T-helper 2 cell treated with Interferon-gamma antibody and Interleukin-4, amounts not matched to agents 5 μg/mL and 100 μg/mL, for 36 hours (primary cell): ENCODE measurements around the gene PLCD1.
"Not testable (repeated sequence)": the region's sequence is repeated elsewhere in the genome, so short reads cannot be mapped to it uniquely, and the experiment has no call there.

Experiments
- DNase-seq: peaks from one replicate; pipeline ENCODE4 v3.0.0; 2021; ENCODE audit warnings: low spot score
- H3K27ac Mint-ChIP-seq: one replicate; pipeline ENCODE4 v1.8.0; 2021; ENCODE audit warnings: mild to moderate bottlenecking, mixed read lengths
- H3K27me3 Mint-ChIP-seq: one replicate; pipeline ENCODE4 v1.8.0; 2021; ENCODE audit warnings: low read depth, mixed read lengths
- H3K36me3 Mint-ChIP-seq: one replicate; pipeline ENCODE4 v1.8.0; 2021; ENCODE audit warnings: low read depth, mixed read lengths
- H3K4me1 Mint-ChIP-seq: one replicate; pipeline ENCODE4 v1.8.0; 2021; ENCODE audit warnings: low read depth, mixed read lengths
- H3K4me3 Mint-ChIP-seq: one replicate; pipeline ENCODE4 v1.8.0; 2022; ENCODE audit warnings: mild to moderate bottlenecking, moderate library complexity, mixed read lengths
- H3K9me3 Mint-ChIP-seq: one replicate; pipeline ENCODE4 v1.8.0; 2021; ENCODE audit warnings: mixed read lengths

Gene PLCD1

GRCh38 chr3:38029400-38030125 lies at the start of gene PLCD1:
Gene PLCD1 (minus strand): TSS chr3:38029642. CDS start chr3:38029539, 103 bp downstream.
- Mint-ChIP-seq H3K9me3 (no peaks in the 10 kb centered on the region), H3K36me3 (peaks cover 4% of the 10 kb centered on the region), H3K4me3 (peak within 1 kb of the TSS; percentile 63), H3K27me3 (peaks cover 36% of the 10 kb centered on the region), H3K27ac (no peak within 1 kb of the TSS), H3K4me1 (peaks cover 35% of the 10 kb centered on the region)
- DNase-seq = peak; percentile 28

GRCh38 chr3:38077073-38077472 lies 47.6 kb upstream of the PLCD1 start:
- not testable (repeated sequence) for H3K36me3 Mint-ChIP-seq, H3K27ac Mint-ChIP-seq, DNase-seq, H3K4me3 Mint-ChIP-seq, H3K4me1 Mint-ChIP-seq, H3K9me3 Mint-ChIP-seq, H3K27me3 Mint-ChIP-seq

GRCh38 chr3:38070013-38070412 lies 40.6 kb upstream of the PLCD1 start:
- no peaks in the 10 kb centered on the region for H3K36me3 Mint-ChIP-seq
- H3K4me1 Mint-ChIP-seq = no peaks in the 10 kb centered on the region
- H3K27me3 Mint-ChIP-seq = peaks cover 11% of the 10 kb centered on the region
- no peak overlapping the region for H3K27ac Mint-ChIP-seq
- H3K9me3 Mint-ChIP-seq = no peaks in the 10 kb centered on the region
- H3K4me3 Mint-ChIP-seq = no peak overlapping the region
- no peak for DNase-seq

GRCh38 chr3:38067508-38068233 lies 38.2 kb upstream of the PLCD1 start:
- Mint-ChIP-seq H3K27me3 (peaks cover 8% of the 10 kb centered on the region), H3K36me3 (no peaks in the 10 kb centered on the region), H3K27ac (no peak overlapping the region), H3K4me1 (no peaks in the 10 kb centered on the region), H3K9me3 (no peaks in the 10 kb centered on the region), H3K4me3 (no peak overlapping the region)
- DNase-seq = no peak

GRCh38 chr3:38064453-38064852 lies 35.0 kb upstream of the PLCD1 start:
- not testable (repeated sequence) for DNase-seq, H3K9me3 Mint-ChIP-seq, H3K4me1 Mint-ChIP-seq, H3K36me3 Mint-ChIP-seq, H3K27ac Mint-ChIP-seq, H3K4me3 Mint-ChIP-seq
- peaks cover 12% of the 10 kb centered on the region for H3K27me3 Mint-ChIP-seq

- Mint-ChIP-seq H3K36me3 (no peaks in the 10 kb centered on the region), H3K27me3 (peaks cover 12% of the 10 kb centered on the region), H3K4me1 (peaks cover 5% of the 10 kb centered on the region), H3K9me3 (no peaks in the 10 kb centered on the region), H3K27ac (no peak overlapping the region), H3K4me3 (no peak overlapping the region)
- no peak for DNase-seq
Measured at GRCh38 chr3:38062809-38063208, 33.4 kb upstream of the PLCD1 start.

- H3K4me3 Mint-ChIP-seq = no peak overlapping the region
- H3K27ac Mint-ChIP-seq = no peak overlapping the region
- H3K36me3 Mint-ChIP-seq = no peaks in the 10 kb centered on the region
- H3K9me3 Mint-ChIP-seq = no peaks in the 10 kb centered on the region
- H3K27me3 Mint-ChIP-seq = peaks cover 3% of the 10 kb centered on the region
- no peak for DNase-seq
- peaks cover 10% of the 10 kb centered on the region for H3K4me1 Mint-ChIP-seq
Measured at GRCh38 chr3:38059591-38059990, 30.1 kb upstream of the PLCD1 start.

GRCh38 chr3:38059148-38059547 lies 29.7 kb upstream of the PLCD1 start:
- Mint-ChIP-seq H3K36me3 (no peaks in the 10 kb centered on the region), H3K9me3 (no peaks in the 10 kb centered on the region), H3K27ac (no peak overlapping the region), H3K27me3 (peaks cover 3% of the 10 kb centered on the region), H3K4me1 (peaks cover 10% of the 10 kb centered on the region), H3K4me3 (no peak overlapping the region)
- DNase-seq = no peak

- Mint-ChIP-seq H3K4me1 (peaks cover 5% of the 10 kb centered on the region), H3K9me3 (no peaks in the 10 kb centered on the region), H3K4me3 (no peak overlapping the region), H3K27ac (no peak overlapping the region), H3K27me3 (peaks cover 2% of the 10 kb centered on the region), H3K36me3 (no peaks in the 10 kb centered on the region)
- DNase-seq = no peak
Measured at GRCh38 chr3:38054499-38055001, 25.1 kb upstream of the PLCD1 start.

- not testable (repeated sequence) for H3K4me1 Mint-ChIP-seq, H3K9me3 Mint-ChIP-seq, H3K4me3 Mint-ChIP-seq, H3K36me3 Mint-ChIP-seq, H3K27ac Mint-ChIP-seq, H3K27me3 Mint-ChIP-seq, DNase-seq
Measured at GRCh38 chr3:38053813-38054498, 24.5 kb upstream of the PLCD1 start.

GRCh38 chr3:38053286-38053685 lies 23.8 kb upstream of the PLCD1 start:
- not testable (repeated sequence) for H3K4me3 Mint-ChIP-seq, H3K36me3 Mint-ChIP-seq, H3K4me1 Mint-ChIP-seq, DNase-seq, H3K27me3 Mint-ChIP-seq, H3K27ac Mint-ChIP-seq, H3K9me3 Mint-ChIP-seq

- no peak overlapping the region for H3K4me3 Mint-ChIP-seq
- no peaks in the 10 kb centered on the region for H3K9me3 Mint-ChIP-seq
- peaks cover 11% of the 10 kb centered on the region for H3K27me3 Mint-ChIP-seq
- H3K36me3 Mint-ChIP-seq = no peaks in the 10 kb centered on the region
- H3K4me1 Mint-ChIP-seq = peaks cover 5% of the 10 kb centered on the region
- no peak for DNase-seq
- no peak overlapping the region for H3K27ac Mint-ChIP-seq
Measured at GRCh38 chr3:38051131-38051530, 21.7 kb upstream of the PLCD1 start.

- Mint-ChIP-seq H3K36me3 (no peaks in the 10 kb centered on the region), H3K4me1 (no peaks in the 10 kb centered on the region), H3K4me3 (no peak overlapping the region), H3K27ac (no peak overlapping the region), H3K9me3 (no peaks in the 10 kb centered on the region), H3K27me3 (peaks cover 22% of the 10 kb centered on the region)
- no peak for DNase-seq
Measured at GRCh38 chr3:38049358-38050126, 20.1 kb upstream of the PLCD1 start.
